MM.1S (cell line): ENCODE results near the gene RASSF1.

Experiments
- DNase-seq: peaks from one replicate; pipeline ENCODE4 v3.0.0-alpha.2; 2015
- H2AFZ ChIP-seq: fragments of 300-600 bp; sonication (generic); 2 replicates; pipeline ENCODE4 v1.6.0; 2016; ENCODE audit warnings: antibody characterized with exemption, low read length
- H3F3A ChIP-seq: fragments of 300-600 bp; sonication (generic); 2 replicates; pipeline ENCODE4 v1.6.1; 2016; ENCODE audit warnings: mild to moderate bottlenecking, antibody characterized with exemption, low read length, moderate library complexity, mixed read lengths; ENCODE audit not compliant: insufficient read depth
- H3K27ac ChIP-seq: fragments of 300-600 bp; sonication (generic); 2 replicates; pipeline ENCODE4 v1.5.1; 2016; ENCODE audit warnings: mild to moderate bottlenecking, low read length
- H3K27me3 ChIP-seq: fragments of 300-600 bp; sonication (generic); replicated peaks from 2 replicates; pipeline ENCODE4 v1.6.0; 2016; ENCODE audit warnings: low read length; ENCODE audit not compliant: insufficient read depth
- H3K36me3 ChIP-seq: fragments of 300-600 bp; sonication (generic); replicated peaks from 2 replicates; pipeline ENCODE4 v1.6.1; 2016; ENCODE audit warnings: mild to moderate bottlenecking, low read length, mixed read lengths; ENCODE audit not compliant: insufficient read depth
- H3K4me1 ChIP-seq: fragments of 300-600 bp; sonication (generic); 2 replicates; pipeline ENCODE4 v1.6.1; 2016; ENCODE audit warnings: low read length, mixed read lengths
- H3K4me2 ChIP-seq: fragments of 300-600 bp; sonication (generic); 2 replicates; pipeline ENCODE4 v1.6.0; 2016; ENCODE audit warnings: low read depth, low read length
- H3K4me3 ChIP-seq: fragments of 300-600 bp; sonication (generic); 2 replicates; pipeline ENCODE4 v1.5.1; 2016; ENCODE audit warnings: low read length, mixed read lengths
- H3K79me2 ChIP-seq: fragments of 300-600 bp; sonication (generic); 2 replicates; pipeline ENCODE4 v1.6.1; 2016; ENCODE audit warnings: mixed run types, low read length, mixed read lengths
- H3K9ac ChIP-seq: fragments of 300-600 bp; sonication (generic); 2 replicates; pipeline ENCODE4 v1.6.1; 2016; ENCODE audit warnings: low read length, mixed read lengths
- H3K9me2 ChIP-seq: fragments of 300-600 bp; sonication (generic); replicated peaks from 2 replicates; pipeline ENCODE4 v1.6.1; 2016; ENCODE audit warnings: mild to moderate bottlenecking, low read length, mixed read lengths; ENCODE audit not compliant: insufficient read depth
- H3K9me3 ChIP-seq: fragments of 300-600 bp; sonication (generic); replicated peaks from 2 replicates; pipeline ENCODE4 v1.6.1; 2016; ENCODE audit warnings: mild to moderate bottlenecking, low read length, mixed read lengths; ENCODE audit not compliant: insufficient read depth
- H4K20me1 ChIP-seq: fragments of 300-600 bp; sonication (generic); 2 replicates; pipeline ENCODE4 v1.6.1; 2016; ENCODE audit warnings: mild to moderate bottlenecking, low read length, moderate library complexity, mixed read lengths; ENCODE audit not compliant: insufficient read depth
- EZH2 ChIP-seq: fragments of 300-600 bp; sonication (generic); optimal IDR thresholded peaks from 2 replicates; pipeline ENCODE3; 2017; ENCODE audit warnings: low read depth, mild to moderate bottlenecking, antibody characterized with exemption, low read length, mixed read lengths
- EZH2phosphoT487 ChIP-seq: fragments of 300-600 bp; sonication (generic); IDR thresholded peaks from 2 replicates; pipeline ENCODE4 v1.6.1; 2018; ENCODE audit warnings: antibody characterized with exemption, low read length
- TF ChIP-seq, protein P1 (sequence below): fragments of 300-600 bp; sonication (generic); IDR thresholded peaks from 2 replicates; pipeline ENCODE4 v1.5.1; 2016; ENCODE audit warnings: antibody characterized with exemption, low read length, mixed read lengths

Gene RASSF1

GRCh38 chr3:50345008-50345407 lies 4.4 kb upstream of the RASSF1 start:
- H3K9me2 ChIP-seq = no peaks in the 10 kb centered on the region
- H3F3A ChIP-seq = 0 out of 2 replicates have a peak, but pooled peaks cover 2% of the 10 kb centered on the region
- H3K9ac ChIP-seq = peak overlapping the region; percentile 36; the same call in 1 of the 2 replicates
- H3K27ac ChIP-seq = no peak overlapping the region
- peaks cover 14% of the 10 kb centered on the region for H3K79me2 ChIP-seq
- peak overlapping the region; percentile 85 for H3K4me2 ChIP-seq
- TF ChIP-seq, protein P1, sequence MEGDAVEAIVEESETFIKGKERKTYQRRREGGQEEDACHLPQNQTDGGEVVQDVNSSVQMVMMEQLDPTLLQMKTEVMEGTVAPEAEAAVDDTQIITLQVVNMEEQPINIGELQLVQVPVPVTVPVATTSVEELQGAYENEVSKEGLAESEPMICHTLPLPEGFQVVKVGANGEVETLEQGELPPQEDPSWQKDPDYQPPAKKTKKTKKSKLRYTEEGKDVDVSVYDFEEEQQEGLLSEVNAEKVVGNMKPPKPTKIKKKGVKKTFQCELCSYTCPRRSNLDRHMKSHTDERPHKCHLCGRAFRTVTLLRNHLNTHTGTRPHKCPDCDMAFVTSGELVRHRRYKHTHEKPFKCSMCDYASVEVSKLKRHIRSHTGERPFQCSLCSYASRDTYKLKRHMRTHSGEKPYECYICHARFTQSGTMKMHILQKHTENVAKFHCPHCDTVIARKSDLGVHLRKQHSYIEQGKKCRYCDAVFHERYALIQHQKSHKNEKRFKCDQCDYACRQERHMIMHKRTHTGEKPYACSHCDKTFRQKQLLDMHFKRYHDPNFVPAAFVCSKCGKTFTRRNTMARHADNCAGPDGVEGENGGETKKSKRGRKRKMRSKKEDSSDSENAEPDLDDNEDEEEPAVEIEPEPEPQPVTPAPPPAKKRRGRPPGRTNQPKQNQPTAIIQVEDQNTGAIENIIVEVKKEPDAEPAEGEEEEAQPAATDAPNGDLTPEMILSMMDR = no peak
- TF ChIP-seq EZH2 (no peak), EZH2phosphoT487 (no peak)
- H4K20me1 ChIP-seq = no peaks in the 10 kb centered on the region
- H3K36me3 ChIP-seq = no peaks in the 10 kb centered on the region
- H2AFZ ChIP-seq = peak overlapping the region; percentile 73
- no peak for DNase-seq
- H3K27me3 ChIP-seq = peaks cover 7% of the 10 kb centered on the region; the same call in 1 of the 2 replicates
- peaks cover 16% of the 10 kb centered on the region; the same call in 1 of the 2 replicates for H3K4me1 ChIP-seq
- peak overlapping the region; percentile 61 for H3K4me3 ChIP-seq
- no peaks in the 10 kb centered on the region for H3K9me3 ChIP-seq

DNA sequence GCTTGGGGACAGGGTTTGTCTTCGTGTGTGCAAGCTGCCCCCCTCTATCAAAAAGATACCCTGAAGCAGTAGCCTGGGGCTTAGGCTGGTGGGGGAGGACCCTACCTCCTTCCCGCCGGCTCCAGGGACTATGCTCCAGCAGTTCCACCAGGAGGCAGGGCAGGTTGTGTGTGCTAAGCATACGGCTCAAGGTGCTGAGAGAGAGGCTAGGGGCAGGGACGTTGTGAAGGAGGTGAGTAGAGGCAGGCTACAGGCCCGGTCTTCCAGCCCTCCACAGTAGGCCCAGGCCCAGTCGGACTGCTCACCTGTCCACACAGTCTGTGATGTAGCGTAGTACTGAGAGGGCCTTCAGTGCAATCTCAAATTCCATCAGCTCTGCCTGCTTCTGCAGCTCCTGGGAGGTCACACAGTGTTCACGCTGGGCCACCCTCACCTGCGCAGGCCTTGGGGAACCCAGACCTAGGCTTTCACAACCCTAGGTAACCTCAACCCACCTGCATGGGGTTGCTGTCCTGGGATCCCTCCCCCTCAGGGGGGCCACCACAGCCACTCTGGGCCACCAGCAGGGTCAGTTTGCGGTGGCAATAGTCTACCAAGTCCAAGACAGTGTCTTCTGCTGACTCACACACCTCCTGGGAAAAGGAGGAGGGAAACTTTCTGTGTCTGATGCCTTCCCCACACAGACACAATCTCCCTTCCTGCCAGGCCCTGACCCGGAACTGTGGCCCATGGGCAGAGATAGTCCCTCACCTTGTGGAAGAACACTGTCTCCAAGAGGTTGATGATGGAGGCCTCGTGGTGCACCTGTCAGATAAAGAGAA lies 2.4 kb upstream of the RASSF1 start:
- Histone ChIP-seq H3K79me2 (0 out of 2 replicates have a peak, but pooled peaks cover 5% of the 10 kb centered on the region), H3K9me3 (no peaks in the 10 kb centered on the region), H3K4me2 (no peak overlapping the region), H3K4me3 (no peak overlapping the region), H3K4me1 (peaks cover 10% of the 10 kb centered on the region), H3K9me2 (no peaks in the 10 kb centered on the region), H3K27ac (no peak overlapping the region), H3K36me3 (no peaks in the 10 kb centered on the region), H3K27me3 (peaks cover 10% of the 10 kb centered on the region; the same call in 1 of the 2 replicates), H2AFZ (no peak overlapping the region), H3F3A (peaks cover 3% of the 10 kb centered on the region; the same call in 1 of the 2 replicates), H3K9ac (no peak overlapping the region), H4K20me1 (no peaks in the 10 kb centered on the region)
- TF ChIP-seq EZH2phosphoT487 = no peak
- TF ChIP-seq EZH2 = no peak
- TF ChIP-seq, protein P1 = no peak
- DNase-seq = no peak

DNA sequence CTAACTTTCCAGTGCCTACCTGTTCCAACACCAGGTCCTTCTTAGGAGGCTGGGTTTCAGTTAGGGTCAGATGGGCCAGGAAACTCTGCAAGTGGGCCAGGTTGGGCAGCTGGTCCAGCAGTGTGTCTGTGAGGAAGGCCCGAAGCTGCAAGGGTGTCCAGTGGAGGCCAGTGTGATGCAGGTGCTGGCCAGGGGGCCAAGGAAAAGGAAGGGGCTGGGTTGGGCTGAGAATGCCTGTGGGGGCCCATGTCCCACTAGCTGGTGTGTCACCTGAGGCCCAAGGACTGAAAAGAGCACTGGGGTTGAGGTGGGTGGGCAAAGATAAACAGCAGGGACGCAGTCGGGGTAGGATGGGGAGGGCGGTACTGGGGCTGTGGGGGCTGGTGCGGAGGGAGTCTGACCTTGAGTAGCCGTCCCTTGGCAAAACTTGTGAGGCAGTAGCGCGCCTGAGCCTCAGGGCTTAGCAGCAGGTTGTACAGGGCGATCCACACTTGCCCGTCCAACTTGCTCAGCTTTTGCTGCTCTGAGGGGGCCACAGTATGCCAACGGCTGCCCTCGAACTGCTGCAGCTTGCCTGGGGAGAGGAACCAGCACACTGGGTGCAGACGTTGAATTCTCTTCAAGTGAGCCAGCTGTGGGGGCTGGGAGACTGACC lies 1.5 kb upstream of the RASSF1 start:
- Histone ChIP-seq H3K27ac (no peak overlapping the region), H3K4me2 (no peak overlapping the region), H3K9ac (no peak overlapping the region), H3K9me3 (no peaks in the 10 kb centered on the region), H3K27me3 (peaks cover 10% of the 10 kb centered on the region; the same call in 1 of the 2 replicates), H3K4me1 (peaks cover 10% of the 10 kb centered on the region), H3K9me2 (no peaks in the 10 kb centered on the region), H3K79me2 (peaks cover 6% of the 10 kb centered on the region), H4K20me1 (no peaks in the 10 kb centered on the region), H3F3A (peaks cover 7% of the 10 kb centered on the region; the same call in 1 of the 2 replicates), H3K4me3 (no peak overlapping the region), H2AFZ (no peak overlapping the region), H3K36me3 (no peaks in the 10 kb centered on the region)
- no peak for DNase-seq
- TF ChIP-seq EZH2phosphoT487 (no peak), EZH2 (no peak)
- TF ChIP-seq, protein P1 = no peak
